GM12801 (cell line): Measurements from ENCODE around the gene DDX25.

Source experiments
- CTCF ChIP-seq: IDR thresholded peaks from one replicate; pipeline ENCODE4 v1.5.1; 2011; ENCODE audit warnings: control low read depth; ENCODE audit not compliant: insufficient read length; ENCODE audit errors: extremely low read depth

The DDX25 gene

GRCh38 chr11:125903711-125904659, at the start of gene DDX25:
Gene DDX25, plus strand, starts transcription at chr11:125904508. Its CDS starts 10 bp downstream, at chr11:125904518.
- no peak for TF ChIP-seq CTCF

GRCh38 chr11:125869521-125869920, 34.8 kb upstream of the DDX25 start:
- TF ChIP-seq CTCF: no peak

GRCh38 chr11:125871391-125872137, 32.7 kb upstream of the DDX25 start:
- TF ChIP-seq CTCF: no peak

GRCh38 chr11:125872138-125872491, 32.2 kb upstream of the DDX25 start:
- TF ChIP-seq CTCF: no peak

- no peak for TF ChIP-seq CTCF
These were observed 30.3 kb upstream of the DDX25 start for GRCh38 chr11:125873881-125874555.

- no peak for TF ChIP-seq CTCF
These were observed 29.7 kb upstream of the DDX25 start for GRCh38 chr11:125874556-125875124.

- TF ChIP-seq CTCF: no peak
These were observed 23.0 kb upstream of the DDX25 start for GRCh38 chr11:125881291-125881690.
